HepG2 (cell line): Measurements from ENCODE around the gene MTCL1. TPM values are rescaled to one million over a fixed set of nuclear protein-coding genes. Genes with fewer than 3 reads are reported as not detected.

ENCODE experiments used
- ATAC-seq: fragments of 200-7000 bp; cut with Tn5 transposase; 3 replicates; pipeline ENCODE4 v1.9.1; 2020; ENCODE audit warnings: mild to moderate bottlenecking, moderate library complexity
- BruUV-seq: library from RNA; stranded (reverse); fragments of 400-500 nt; replicated peaks from 2 replicates; lab custom pipeline; 2021; lab: Mats Ljungman, UMichigan
- CTCF ChIA-PET: fragments of 300-600 bp; formaldehyde crosslinking; extraction: SDS; loops from one replicate; lab custom pipeline; 2021; ENCODE audit warnings: low total read pairs, inconsistent platforms, low intra/inter-chr PET ratio; lab: Yijun Ruan, JAX
- POLR2A ChIA-PET: fragments of 350-600 bp; sonication (Branson Sonifier 250); formaldehyde crosslinking; loops from one replicate; lab custom pipeline; 2020; ENCODE audit warnings: antibody characterized with exemption, inconsistent platforms; lab: Yijun Ruan, JAX
- DNase-seq: peaks from one replicate; pipeline ENCODE4 v3.0.0-alpha.2; 2015; ENCODE audit warnings: low spot score
- FAIRE-seq: peaks from 3 replicates; lab custom pipeline; 2011; peaks lifted over from hg19 to GRCh38; lab: Jason Lieb, UNC
- H2AFZ ChIP-seq: one replicate; pipeline ENCODE4 v1.6.1; 2011; ENCODE audit warnings: low read length, inconsistent platforms
- H3K27ac ChIP-seq: fragments of 300-600 bp; 3 replicates; pipeline ENCODE4 v1.8.0; 2011; ENCODE audit warnings: mixed run types, mild to moderate bottlenecking, mixed read lengths, low read length, inconsistent platforms; ENCODE audit not compliant: insufficient read depth; ENCODE audit errors: extremely low read length
- H3K27me3 ChIP-seq, 2 experiments: fragments of 200-600 bp in 1 of 2; 2 replicates in 1 of 2; 3 replicates in 1 of 2; pipeline versions ENCODE4 v1.6.0 to v1.8.0; 2011; ENCODE audit warnings: low read length in 2 of 2, mild to moderate bottlenecking in 2 of 2, moderate library complexity in 2 of 2, inconsistent platforms in 1 of 2; ENCODE audit not compliant: insufficient read depth in 2 of 2, control insufficient read depth in 1 of 2
- H3K36me3 ChIP-seq, 2 experiments: fragments of 200-600 bp in 1 of 2; replicated peaks in 1 of 2; 2 replicates in 1 of 2; 3 replicates in 1 of 2; pipeline versions ENCODE4 v1.5.1 to v1.8.0; 2011; ENCODE audit warnings: low read length in 2 of 2, inconsistent platforms in 1 of 2; ENCODE audit not compliant: insufficient read depth in 2 of 2, control insufficient read depth in 1 of 2
- H3K4me1 ChIP-seq: 2 replicates; pipeline ENCODE4 v1.5.1; 2012; ENCODE audit warnings: low read length, inconsistent platforms; ENCODE audit not compliant: insufficient read depth
- H3K4me2 ChIP-seq: 2 replicates; pipeline ENCODE4 v1.6.0; 2011; ENCODE audit warnings: low read depth, low read length, inconsistent platforms
- H3K4me3 ChIP-seq, 3 experiments: fragments of 200-600 bp in 1 of 3; sonication (generic), shearing (Covaris generic) in 1 of 3; replicated peaks in 1 of 3; 2 replicates each; pipeline ENCODE4 v1.5.1; 2011 to 2016; ENCODE audit warnings: low read length in 3 of 3, inconsistent platforms in 2 of 3, low read depth in 2 of 3, mild to moderate bottlenecking in 2 of 3, control low read depth in 1 of 3, mixed read lengths in 1 of 3; ENCODE audit not compliant: insufficient read depth in 1 of 3
- H3K79me2 ChIP-seq: one replicate; pipeline ENCODE4 v1.6.1; 2011; ENCODE audit warnings: low read length, inconsistent platforms; ENCODE audit not compliant: insufficient read depth
- H3K9ac ChIP-seq: 2 replicates; pipeline ENCODE4 v1.6.0; 2011; ENCODE audit warnings: mild to moderate bottlenecking, low read depth, low read length, inconsistent platforms; ENCODE audit not compliant: insufficient read depth
- H3K9me3 ChIP-seq: 2 replicates; pipeline ENCODE4 v1.5.1; 2012; ENCODE audit warnings: mild to moderate bottlenecking, low read length
- H4K20me1 ChIP-seq: 2 replicates; pipeline ENCODE4 v1.6.0; 2011; ENCODE audit warnings: inconsistent platforms, mild to moderate bottlenecking, low read length, moderate library complexity; ENCODE audit not compliant: insufficient read depth
- AHDC1 ChIP-seq: sonication (generic); formaldehyde crosslinking; IDR thresholded peaks from 2 replicates; pipeline ENCODE4 v1.5.1; 2020; ENCODE audit warnings: mild to moderate bottlenecking, missing genetic modification reagents, borderline replicate concordance
- CEBPB ChIP-seq: IDR thresholded peaks from 2 replicates; pipeline ENCODE4 v1.6.1; 2011; ENCODE audit warnings: low read depth, low read length, improper control_type of control experiment, borderline replicate concordance
- DNMT3B ChIP-seq: conservative IDR thresholded peaks from 2 replicates; pipeline ENCODE4 v1.6.1; 2016; ENCODE audit warnings: missing biosample characterization, control low read depth
- HNRNPH1 ChIP-seq: fragments of 200-400 bp; formaldehyde crosslinking; optimal IDR thresholded peaks from 2 replicates; pipeline ENCODE3; 2017; ENCODE audit warnings: mild to moderate bottlenecking, low read depth, low read length
- HNRNPLL ChIP-seq: fragments of 200-400 bp; formaldehyde crosslinking; IDR thresholded peaks from 2 replicates; pipeline ENCODE4 v1.6.1; 2017; ENCODE audit warnings: mild to moderate bottlenecking, low read depth, low read length; ENCODE audit not compliant: poor library complexity, severe bottlenecking
- KDM4B ChIP-seq: sonication (generic); formaldehyde crosslinking; IDR thresholded peaks from 2 replicates; pipeline ENCODE4 v1.4.0; 2020; ENCODE audit warnings: missing genetic modification reagents
- KMT2A ChIP-seq: sonication (generic); formaldehyde crosslinking; IDR thresholded peaks from 2 replicates; pipeline ENCODE4 v1.4.0; 2020; ENCODE audit warnings: missing genetic modification reagents
- NAIF1 ChIP-seq: sonication (generic); formaldehyde crosslinking; IDR thresholded peaks from 2 replicates; pipeline ENCODE4 v1.5.0; 2020; ENCODE audit warnings: mild to moderate bottlenecking, missing genetic modification reagents, borderline replicate concordance
- SP5 ChIP-seq: IDR thresholded peaks from 2 replicates; pipeline ENCODE4 v1.6.1; 2016; ENCODE audit warnings: low read depth, borderline replicate concordance
- SRF ChIP-seq: IDR thresholded peaks from 2 replicates; pipeline ENCODE4 v1.6.1; 2011; ENCODE audit warnings: mild to moderate bottlenecking, low read depth, low read length, moderate library complexity
- ZMYM2 ChIP-seq: sonication (generic); formaldehyde crosslinking; IDR thresholded peaks from 2 replicates; pipeline ENCODE4 v1.8.0; 2022; ENCODE audit warnings: mild to moderate bottlenecking, missing genetic modification reagents
- ZNF160 ChIP-seq: sonication (generic); formaldehyde crosslinking; IDR thresholded peaks from 2 replicates; pipeline ENCODE4 v1.8.0; 2022; ENCODE audit warnings: mild to moderate bottlenecking, inconsistent platforms, missing genetic modification reagents
- ZNF280B ChIP-seq: sonication (generic); formaldehyde crosslinking; IDR thresholded peaks from 2 replicates; pipeline ENCODE4 v1.5.0; 2020; ENCODE audit warnings: missing genetic modification reagents, mild to moderate bottlenecking, borderline replicate concordance
- ZNF3 ChIP-seq: IDR thresholded peaks from 2 replicates; pipeline ENCODE4 v1.7.0; 2017; ENCODE audit warnings: inconsistent platforms
- ZNF577 ChIP-seq: sonication (generic); formaldehyde crosslinking; IDR thresholded peaks from 2 replicates; pipeline ENCODE4 v1.4.0; 2020; ENCODE audit warnings: mild to moderate bottlenecking, low read depth, missing genetic modification reagents, borderline replicate concordance
- ZNF703 ChIP-seq: sonication (generic); formaldehyde crosslinking; IDR thresholded peaks from 2 replicates; pipeline ENCODE4 v1.5.1; 2020; ENCODE audit warnings: missing genetic modification reagents, mild to moderate bottlenecking, moderate library complexity, borderline replicate concordance
- ZNF780A ChIP-seq: sonication (generic); formaldehyde crosslinking; IDR thresholded peaks from 2 replicates; pipeline ENCODE4 v1.8.0; 2022; ENCODE audit warnings: mild to moderate bottlenecking, missing genetic modification reagents, moderate library complexity
- ZNF788 ChIP-seq: sonication (generic); formaldehyde crosslinking; IDR thresholded peaks from 2 replicates; pipeline ENCODE4 v1.5.0; 2020; ENCODE audit warnings: mild to moderate bottlenecking, missing genetic modification reagents, borderline replicate concordance
- WGBS: methylation state at CpG from one replicate; pipeline ENCODE4 v1.1.6; 2017; ENCODE audit warnings: low lambda C conversion rate; 5-methylcytosine and 5-hydroxymethylcytosine counted together
- in situ Hi-C: cut with HindIII; loops from 2 replicates; pipeline ENCODE4 v1.10.0; 2017; ENCODE audit warnings: low pct_unique_long_range_greater_than_20kb; ENCODE audit not compliant: extremely low pct_ligation_motif_present
- intact Hi-C: fragments of 100-400 bp; cut with micrococcal nuclease; formaldehyde crosslinking; loops from one replicate; pipeline ENCODE4 v1.10.0; 2022; ENCODE audit not compliant: unreplicated experiment
- polyA plus RNA-seq, 8 experiments: library from polyadenylated mRNA; depleted of rRNA in 3 of 8; stranded (reverse) in 7 of 8; unstranded in 1 of 8; fragments of >200 nt; fragmentation: Illumina TruSeq in 4 of 8; extraction: Trizol in 4 of 8; gene quantifications; 2 replicates each; pipeline versions ENCODE4 v1.2.1 to v1.2.3, GENCODE V29; 2011 to 2016; ENCODE audit warnings: low read depth in 4 of 8, missing spikeins in 1 of 8, mixed read lengths in 1 of 8; ENCODE audit not compliant: insufficient read depth in 1 of 8
- total RNA-seq, 5 experiments: library from RNA; depleted of rRNA; stranded (reverse); fragments of >200 nt; fragmentation: Illumina TruSeq; extraction: Trizol; gene quantifications; 2 replicates each; pipeline ENCODE4 v1.2.3, GENCODE V29; 2016; ENCODE audit warnings: low read depth in 1 of 5

Gene MTCL1
- total and polyA plus RNA-seq, 2 of the 13 experiments (the other 11 are each of a cell fraction or from before 2014, with no cell fraction given): 3.1 to 3.2 TPM

- Histone ChIP-seq H3K4me3 (no peak overlapping the region), H3K9ac (no peak overlapping the region), H3K27me3 (peaks cover 0 to 1% of the 10 kb centered on the region in 2 experiments; a peak in 1 of 5 replicates), H3K79me2 (no peaks in the 10 kb centered on the region), H3K9me3 (no peaks in the 10 kb centered on the region), H4K20me1 (no peaks in the 10 kb centered on the region), H3K4me1 (no peaks in the 10 kb centered on the region), H3K36me3 (peaks cover 0 to 3% of the 10 kb centered on the region in 2 experiments; a peak in 1 of 5 replicates), H3K27ac (no peak overlapping the region), H2AFZ (no peak overlapping the region), H3K4me2 (no peak overlapping the region)
- no TSS peak for BruUV-seq
- no peak for DNase-seq
- intact Hi-C loops: no loop called here
- in situ Hi-C loops: no loop called here
- FAIRE-seq: no peak
- CTCF ChIA-PET: no interaction called here
- ATAC-seq: no peak
- POLR2A ChIA-PET: no interaction called here
- no peak for TF ChIP-seq ZNF160 (CRISPR knock-in tag)
- no peak for TF ChIP-seq SRF
- TF ChIP-seq HNRNPH1: no peak
- no peak for TF ChIP-seq NAIF1 (CRISPR knock-in tag)
- TF ChIP-seq ZNF280B (CRISPR knock-in tag): no peak
- TF ChIP-seq KMT2A (CRISPR knock-in tag): no peak
- TF ChIP-seq KDM4B (CRISPR knock-in tag): no peak
- no peak for TF ChIP-seq SP5 (CRISPR knock-in tag)
- no peak for TF ChIP-seq HNRNPLL
- no peak for TF ChIP-seq CEBPB
- no peak for TF ChIP-seq ZMYM2 (CRISPR knock-in tag)
- TF ChIP-seq ZNF577 (CRISPR knock-in tag): no peak
- no peak for TF ChIP-seq ZNF3
- no peak for TF ChIP-seq AHDC1 (CRISPR knock-in tag)
- TF ChIP-seq DNMT3B (CRISPR knock-in tag): no peak
- TF ChIP-seq ZNF788 (CRISPR knock-in tag): no peak
- no peak for TF ChIP-seq ZNF780A
- TF ChIP-seq ZNF703 (CRISPR knock-in tag): no peak
- 92% methylated on average over 3 of the region's 4 CpGs for WGBS
Measured at GRCh38 chr18:8744656-8745055, 39.3 kb downstream of the MTCL1 start.
